Breast epithelium (tissue), 3 donors: ENCODE results near the gene ACBD4.

Source experiments
- CTCF ChIP-seq, 3 donors: fragments of 450-650 bp; IDR thresholded peaks; one replicate each; pipeline ENCODE4 v1.5.1; 2016 to 2017; ENCODE audit warnings: antibody characterized with exemption in 3 of 3, mild to moderate bottlenecking in 3 of 3, moderate library complexity in 3 of 3
- POLR2A ChIP-seq: fragments of 450-650 bp; IDR thresholded peaks from one replicate; pipeline ENCODE4 v1.6.1; 2016; ENCODE audit warnings: antibody characterized with exemption, mild to moderate bottlenecking, moderate library complexity

GRCh38 chr17:45104029-45104428, 31.5 kb upstream of the ACBD4 start:
- TF ChIP-seq CTCF (IDR thresholded peaks at IDR 0.05) (no peak), POLR2A (no peak)
